Measurements from ENCODE around the gene WAS.
A peak's percentile ranks its signal among the peaks of the same experiment; 100 is the strongest.
"Not testable (repeated sequence)": the region's sequence is repeated elsewhere in the genome, so short reads cannot be mapped to it uniquely, and the experiment has no call there.

WAS gene

DNA sequence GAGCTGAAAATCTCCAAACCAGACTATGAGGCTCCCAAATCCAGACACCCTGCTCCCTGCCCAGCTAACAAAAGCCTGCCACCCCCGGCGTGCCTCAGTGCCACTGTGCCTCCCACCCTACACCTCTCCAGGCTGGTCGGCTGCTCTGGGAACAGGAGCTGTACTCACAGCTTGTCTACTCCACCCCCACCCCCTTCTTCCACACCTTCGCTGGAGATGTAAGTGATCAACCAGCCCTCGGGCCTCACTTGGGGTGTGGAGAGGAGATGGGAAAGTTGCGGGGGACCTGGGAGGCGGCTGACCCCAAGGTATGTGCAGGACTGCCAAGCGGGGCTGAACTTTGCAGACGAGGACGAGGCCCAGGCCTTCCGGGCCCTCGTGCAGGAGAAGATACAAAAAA, 1.8 kb downstream of the WAS start:
- DNase-seq (ENCODE audit: low read depth in 2 of 2), result no peak

DNA sequence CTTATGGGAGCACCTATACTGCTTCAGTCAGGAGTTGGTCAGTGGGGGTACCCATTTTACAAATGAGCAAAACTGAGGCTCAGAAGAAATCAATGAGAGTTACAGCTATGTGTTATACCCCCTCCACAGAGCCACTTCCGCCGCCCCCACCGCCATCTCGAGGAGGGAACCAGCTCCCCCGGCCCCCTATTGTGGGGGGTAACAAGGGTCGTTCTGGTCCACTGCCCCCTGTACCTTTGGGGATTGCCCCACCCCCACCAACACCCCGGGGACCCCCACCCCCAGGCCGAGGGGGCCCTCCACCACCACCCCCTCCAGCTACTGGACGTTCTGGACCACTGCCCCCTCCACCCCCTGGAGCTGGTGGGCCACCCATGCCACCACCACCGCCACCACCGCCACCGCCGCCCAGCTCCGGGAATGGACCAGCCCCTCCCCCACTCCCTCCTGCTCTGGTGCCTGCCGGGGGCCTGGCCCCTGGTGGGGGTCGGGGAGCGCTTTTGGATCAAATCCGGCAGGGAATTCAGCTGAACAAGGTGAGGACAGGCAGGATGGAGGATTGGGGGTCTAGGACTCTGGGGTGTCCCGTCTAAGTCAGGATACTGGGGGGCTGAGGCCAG, 5.0 kb downstream of the WAS start:
- no peak for DNase-seq (ENCODE audit: low read depth in 2 of 2)

- DNase-seq (ENCODE audit: low read depth in 2 of 2), result no peak
These were observed 5.8 kb downstream of the WAS start for GRCh38 chrX:48689208-48689920.

DNA sequence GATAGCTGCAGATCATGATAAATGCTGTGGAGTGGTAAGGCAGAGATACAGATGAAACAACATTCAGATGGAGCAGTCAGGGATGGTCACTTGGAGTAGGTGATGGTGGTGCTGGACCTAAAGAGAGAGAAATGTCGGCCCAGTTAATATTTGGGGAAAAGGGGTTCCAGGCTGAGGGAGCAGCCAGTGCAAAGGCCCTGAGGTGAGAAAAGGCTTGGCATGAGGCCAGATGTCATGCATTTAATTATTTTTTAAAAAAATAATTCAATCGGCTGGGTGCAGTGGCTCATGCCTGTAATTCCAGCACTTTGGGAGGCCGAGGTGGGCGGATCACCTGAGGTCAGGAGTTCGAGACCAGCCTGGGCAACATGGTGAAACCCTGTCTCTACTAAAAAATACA, 8.1 kb downstream of the WAS start:
- not testable (repeated sequence) for DNase-seq (ENCODE audit: low read depth in 2 of 2)

DNA sequence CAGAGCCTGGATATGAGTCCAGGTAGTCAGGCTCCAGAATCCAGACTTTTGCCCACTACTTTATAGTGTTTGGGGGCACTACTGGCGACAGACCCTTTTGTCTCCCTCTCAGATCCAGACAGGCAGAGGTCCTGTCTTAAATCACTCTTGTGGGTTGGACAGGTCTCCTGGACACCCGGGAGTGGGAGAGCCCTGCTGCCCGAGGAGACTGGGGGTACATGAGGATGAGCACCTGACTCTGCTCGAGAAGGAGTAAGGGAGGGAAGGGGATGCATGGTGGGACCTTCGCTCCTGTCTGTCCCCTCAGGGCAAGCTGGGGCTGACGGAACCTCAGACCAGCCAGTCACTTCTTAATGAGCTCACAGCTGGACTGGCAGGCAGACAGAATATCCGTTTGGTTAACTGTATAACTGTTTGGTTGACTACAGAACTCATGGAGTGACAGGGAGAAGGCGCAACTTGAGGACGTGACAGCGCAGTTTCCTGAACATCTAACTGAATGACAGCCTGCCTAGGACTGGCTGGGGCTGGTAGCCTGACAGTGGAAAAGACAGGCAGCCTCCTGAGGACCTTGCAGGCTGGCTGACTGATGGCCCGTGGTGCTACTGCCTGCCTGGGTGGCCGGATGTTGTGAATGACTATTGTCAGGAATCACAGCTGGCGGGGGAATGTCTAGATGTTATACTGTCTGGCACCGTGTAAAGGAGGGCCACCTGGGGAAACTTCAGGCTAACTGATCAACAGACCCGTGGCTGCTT, 11.4 kb downstream of the WAS start:
- DNase-seq (ENCODE audit: low read depth in 2 of 2), result no peak

DNA sequence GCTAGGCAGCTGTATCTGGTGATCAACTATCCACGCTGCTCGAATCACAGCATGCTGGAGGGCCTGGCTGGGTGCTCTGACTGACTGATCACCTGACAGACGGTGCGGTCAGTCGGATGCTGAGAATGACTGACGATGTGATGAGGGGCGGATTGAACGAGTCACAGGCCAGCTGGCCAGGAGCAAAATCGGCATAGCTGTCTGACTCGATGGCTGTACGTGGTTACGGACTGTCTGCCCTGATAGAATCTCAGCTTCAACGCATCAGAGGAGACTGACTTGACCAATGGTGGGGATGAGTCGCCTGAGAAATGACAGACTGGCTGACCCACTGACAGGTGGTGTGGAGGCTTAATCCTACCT, 11.9 kb downstream of the WAS start:
- no peak for DNase-seq (ENCODE audit: low read depth in 2 of 2)

- no peak for DNase-seq (ENCODE audit: low read depth in 2 of 2)
These were observed 12.3 kb downstream of the WAS start for GRCh38 chrX:48695925-48696300.

DNA sequence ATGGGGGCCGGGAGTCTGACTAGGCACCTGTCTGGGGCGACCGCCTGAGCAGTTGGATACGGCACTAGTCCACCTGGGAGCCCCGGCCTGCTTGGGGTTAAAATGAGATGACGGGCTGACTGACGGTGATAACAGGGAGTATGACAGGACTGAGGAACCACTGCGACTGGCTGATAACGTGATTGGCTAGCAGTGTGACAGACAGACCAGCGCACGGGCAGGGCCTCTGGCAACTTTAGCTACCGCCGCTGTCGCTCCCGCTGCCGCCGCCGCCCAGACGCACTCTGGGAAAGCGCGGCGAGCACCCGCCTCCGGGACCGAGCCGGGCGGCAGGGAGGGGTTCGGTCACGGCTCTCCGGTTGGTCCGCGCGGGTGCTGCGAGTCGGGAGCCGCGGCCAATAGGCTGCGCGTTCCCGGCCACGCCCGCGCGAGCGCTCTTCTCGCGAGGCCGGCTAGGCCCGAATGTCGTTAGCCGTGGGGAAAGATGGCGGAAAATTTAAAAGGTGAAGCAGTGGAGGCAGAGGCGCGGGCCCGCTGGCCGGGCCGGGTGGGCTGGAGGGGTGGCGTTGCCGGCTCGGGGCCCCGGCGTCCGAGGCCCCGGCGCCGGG, 12.8 kb downstream of the WAS start, which contains the start of gene SUV39H1:
Gene SUV39H1, plus strand, starts transcription at position 434 of the 608 bp plus-strand sequence. Its CDS starts 51 bp downstream, at position 485.
- DNase-seq (ENCODE audit: low read depth in 2 of 2), result peak; percentile 72 to 73

- peak; percentile 28 to 32 for DNase-seq (ENCODE audit: low read depth in 2 of 2)
These were observed 13.5 kb downstream of the WAS start for GRCh38 chrX:48696909-48697727.

DNA sequence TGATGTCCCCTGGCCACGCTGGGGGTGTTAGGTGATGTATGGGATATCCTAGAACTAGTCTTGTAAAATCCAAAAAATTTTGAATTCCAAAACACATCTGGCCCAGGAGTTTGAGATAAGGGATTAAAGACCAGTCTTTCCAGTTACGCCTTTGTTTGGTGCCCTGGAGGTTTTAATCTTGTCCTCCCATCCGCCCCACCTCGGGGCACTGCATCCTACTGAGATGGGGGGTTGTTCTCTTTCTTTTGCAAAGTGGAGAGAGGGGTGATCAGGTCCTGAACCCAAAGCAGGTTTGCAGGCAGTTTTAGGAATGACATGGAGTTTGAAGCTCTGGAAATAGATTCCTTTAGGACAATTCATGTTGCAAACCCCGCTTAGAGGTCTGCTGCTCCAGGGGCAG, 14.7 kb downstream of the WAS start:
- no peak for DNase-seq (ENCODE audit: low read depth in 2 of 2)

GRCh38 chrX:48700246-48700645, 16.6 kb downstream of the WAS start:
- no peak for DNase-seq (ENCODE audit: low read depth in 2 of 2)

DNA sequence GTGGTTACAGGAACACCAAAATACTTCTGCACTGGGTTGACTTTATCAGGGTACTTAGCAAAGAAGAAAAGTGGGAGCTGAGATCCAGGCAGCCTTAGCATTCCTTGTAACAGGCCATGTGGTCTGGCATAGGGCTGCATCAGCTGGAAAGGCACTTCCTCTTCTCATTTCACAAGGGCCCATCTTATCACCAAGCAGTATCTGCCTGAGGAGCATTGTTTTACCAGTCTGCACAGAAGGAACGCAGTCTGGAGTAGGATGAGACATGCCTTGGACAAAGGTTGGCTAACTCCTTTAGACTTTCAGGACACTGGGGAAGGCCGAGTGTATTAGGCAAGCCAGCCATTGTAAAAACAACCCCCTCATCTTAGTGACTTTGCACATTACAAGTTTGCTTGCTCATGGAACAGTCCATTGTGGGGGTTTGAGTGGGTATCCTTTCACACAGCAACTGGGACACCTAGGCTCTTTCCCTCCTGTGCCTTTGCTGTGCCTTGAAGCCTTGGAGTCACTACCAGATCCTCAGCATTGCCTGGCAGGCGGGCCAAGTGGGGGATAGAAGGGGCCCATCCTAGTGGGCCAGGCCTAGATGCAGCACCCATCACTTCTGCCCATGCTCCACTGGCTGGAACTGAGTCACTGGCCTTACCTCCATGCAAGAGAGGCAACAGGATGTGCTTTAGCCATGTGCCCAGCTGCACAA, 17.5 kb downstream of the WAS start:
- no peak for DNase-seq (ENCODE audit: low read depth in 2 of 2)

DNA sequence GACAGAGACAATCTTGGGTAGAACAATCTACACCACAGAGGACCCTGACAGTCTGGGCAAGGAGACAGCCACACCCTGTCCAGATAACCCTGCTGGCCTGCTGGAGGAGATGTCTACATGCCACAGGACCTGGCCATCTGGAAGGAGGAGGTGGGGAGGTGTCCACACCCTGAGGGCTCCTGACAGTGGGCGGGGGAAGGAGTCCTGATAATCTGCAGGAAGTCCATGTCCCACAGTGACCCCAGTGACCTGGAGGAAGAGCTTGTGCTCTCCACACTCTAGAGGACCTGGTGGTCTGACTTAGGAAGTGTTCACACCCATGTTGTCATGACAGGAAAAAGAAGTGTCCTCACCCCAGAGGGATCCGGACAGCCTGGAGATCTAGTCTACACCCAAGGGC, 18.4 kb downstream of the WAS start:
- DNase-seq (ENCODE audit: low read depth in 2 of 2), result no peak

DNA sequence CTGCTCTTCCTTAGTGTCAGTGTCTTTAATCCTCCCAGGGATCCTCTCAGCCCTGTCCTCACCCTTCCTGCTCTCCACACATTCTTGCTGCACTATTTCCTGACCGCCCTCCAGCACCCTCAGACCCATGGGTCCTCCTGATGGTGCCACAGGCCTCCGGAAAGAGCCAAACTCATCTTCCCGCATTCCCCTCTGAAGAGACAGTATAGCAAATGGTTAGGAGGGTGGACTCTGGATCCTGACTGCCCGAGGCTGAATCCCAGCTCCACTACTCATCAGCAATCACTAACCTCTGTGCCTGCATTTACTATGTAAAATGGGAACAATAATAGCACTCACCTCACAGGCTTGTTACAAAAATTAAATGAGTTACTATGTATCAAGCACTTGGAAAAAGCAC, 19.1 kb downstream of the WAS start:
- no peak for DNase-seq (ENCODE audit: low read depth in 2 of 2)

- DNase-seq (ENCODE audit: low read depth in 2 of 2), result no peak
These were observed 19.6 kb downstream of the WAS start for GRCh38 chrX:48703228-48703627.

- no peak for DNase-seq (ENCODE audit: low read depth in 2 of 2)
These were observed 20.3 kb downstream of the WAS start for GRCh38 chrX:48703642-48704481.

DNA sequence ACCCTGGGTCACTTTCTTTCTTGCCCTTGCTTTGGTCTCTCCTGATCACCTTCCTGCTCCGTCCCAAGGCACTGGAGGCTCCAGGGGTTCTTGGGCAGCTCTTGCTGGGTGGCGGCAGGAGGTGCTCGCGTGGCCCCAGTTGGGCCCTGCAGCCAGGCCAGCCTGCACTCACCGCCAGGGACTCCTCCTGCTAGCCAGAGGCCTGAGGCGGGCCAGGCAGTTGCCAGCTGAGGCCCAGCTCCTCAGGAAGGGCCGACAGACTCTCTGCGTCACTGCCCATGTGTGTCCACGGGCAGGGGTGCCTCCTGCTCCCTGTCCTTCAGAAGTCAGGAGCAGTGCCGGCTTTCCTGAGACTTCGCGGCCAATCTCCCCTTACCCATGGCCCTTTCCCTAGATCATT, 22.3 kb downstream of the WAS start:
- no peak for DNase-seq (ENCODE audit: low read depth in 2 of 2)

DNA sequence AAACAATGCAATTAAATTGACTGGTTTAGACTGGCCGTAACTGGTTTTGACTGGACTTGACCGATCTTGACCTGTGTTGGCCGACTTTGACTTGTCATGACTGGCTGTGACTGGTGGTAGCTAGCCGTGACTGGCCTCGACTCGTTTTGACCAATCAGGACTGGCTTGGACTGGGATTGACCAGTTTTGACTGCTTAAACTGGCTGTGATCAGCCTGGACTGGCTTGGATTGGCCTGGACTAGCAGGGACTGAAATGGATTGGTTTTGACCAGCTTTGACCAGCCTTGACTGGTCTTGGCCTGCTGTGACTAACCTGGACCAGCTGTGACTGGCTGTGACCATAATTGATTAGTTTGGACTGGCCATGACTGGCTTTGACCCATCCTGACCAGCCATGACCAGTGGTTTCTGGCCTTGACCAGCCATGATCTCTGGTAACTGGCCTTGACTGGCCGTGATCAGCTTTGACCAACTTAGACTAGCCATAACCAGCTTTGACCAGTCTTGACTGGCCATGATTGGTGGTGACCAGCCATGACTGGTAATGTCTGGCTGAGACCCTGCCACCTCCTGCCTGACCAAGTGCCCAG, 26.0 kb downstream of the WAS start:
- no peak for DNase-seq (ENCODE audit: low read depth in 2 of 2)

DNA sequence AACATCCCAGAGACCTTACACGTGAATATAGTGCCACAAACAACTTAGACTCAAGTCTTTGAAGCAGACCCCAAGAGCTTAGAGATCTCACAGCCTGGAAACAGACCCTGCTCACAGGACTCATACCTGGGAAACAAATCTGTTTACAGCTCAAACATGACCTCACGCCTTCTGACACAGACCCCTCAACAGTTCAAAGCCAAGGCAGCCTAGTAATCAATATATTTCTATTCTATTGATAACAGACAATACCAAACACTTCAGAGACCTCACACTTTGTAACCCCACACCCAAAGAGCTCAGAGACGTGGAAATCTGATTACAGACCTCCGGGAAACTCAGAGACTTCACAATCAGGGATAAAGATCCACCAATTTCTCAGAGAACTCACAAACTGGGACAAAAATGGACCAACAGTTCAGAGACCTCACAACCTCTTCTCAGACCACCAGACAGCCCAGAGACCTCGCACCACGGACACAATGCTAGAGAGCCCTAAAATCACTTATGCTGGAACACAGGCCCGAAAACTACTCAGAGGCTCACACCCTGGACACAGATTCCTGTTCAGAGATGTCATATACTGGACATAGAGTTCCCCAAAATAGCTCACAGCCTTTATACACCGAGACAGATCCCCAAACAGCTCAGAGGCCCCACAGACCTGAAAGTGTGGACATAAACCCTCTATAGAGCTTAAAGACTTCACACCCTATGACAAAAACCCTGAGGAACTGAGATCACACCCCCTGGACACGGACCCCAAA, 27.7 kb downstream of the WAS start:
- DNase-seq (ENCODE audit: low read depth in 2 of 2), result no peak

All from stimulated activated CD8-positive, alpha-beta memory T cell treated with anti-CD3 and anti-CD28 coated beads, Interleukin-2, amount 100 ng/mL, for 48 hours (primary cell).